ENCODE results near the gene METTL16. TPM values are rescaled to one million over a fixed set of nuclear protein-coding genes. Genes with fewer than 3 reads are reported as not detected.
A peak's percentile ranks its signal among the peaks of the same experiment; 100 is the strongest.

Gene METTL16
- total RNA-seq, 1 donor from 2014 or later: 13.6 TPM

- H3K4me3 ChIP-seq (ENCODE audit: low read length in 3 of 3): peak overlapping the region; percentile 6 to 48 (median 14)
- H3K4me1 ChIP-seq (ENCODE audit: control insufficient read depth in 3 of 3, insufficient read depth in 3 of 3, low read length in 3 of 3): peaks cover 41 to 46% (median 41%) of the 10 kb centered on the region in 3 donors
- no peaks in the 10 kb centered on the region for H3K9me3 ChIP-seq (ENCODE audit: control insufficient read depth in 3 of 3, low read length in 3 of 3)
- H3K9ac ChIP-seq (ENCODE audit: low read depth in 1 of 3, low read length in 3 of 3): peak overlapping the region; percentile 62 to 76 (median 65)
- no peaks in the 10 kb centered on the region for H3K27me3 ChIP-seq (ENCODE audit: control insufficient read depth in 3 of 3, insufficient read depth in 3 of 3, low read length in 3 of 3)
- peaks cover 0 to 4% (median 0%) of the 10 kb centered on the region in 3 donors for H3K36me3 ChIP-seq (ENCODE audit: control insufficient read depth in 3 of 3, insufficient read depth in 3 of 3, low read length in 3 of 3)
- H3K27ac ChIP-seq (ENCODE audit: low read depth, low read length): peak overlapping the region; percentile 86
Measured at GRCh38 chr17:2406903-2407790, 104.5 kb downstream of the METTL16 start.

DNA sequence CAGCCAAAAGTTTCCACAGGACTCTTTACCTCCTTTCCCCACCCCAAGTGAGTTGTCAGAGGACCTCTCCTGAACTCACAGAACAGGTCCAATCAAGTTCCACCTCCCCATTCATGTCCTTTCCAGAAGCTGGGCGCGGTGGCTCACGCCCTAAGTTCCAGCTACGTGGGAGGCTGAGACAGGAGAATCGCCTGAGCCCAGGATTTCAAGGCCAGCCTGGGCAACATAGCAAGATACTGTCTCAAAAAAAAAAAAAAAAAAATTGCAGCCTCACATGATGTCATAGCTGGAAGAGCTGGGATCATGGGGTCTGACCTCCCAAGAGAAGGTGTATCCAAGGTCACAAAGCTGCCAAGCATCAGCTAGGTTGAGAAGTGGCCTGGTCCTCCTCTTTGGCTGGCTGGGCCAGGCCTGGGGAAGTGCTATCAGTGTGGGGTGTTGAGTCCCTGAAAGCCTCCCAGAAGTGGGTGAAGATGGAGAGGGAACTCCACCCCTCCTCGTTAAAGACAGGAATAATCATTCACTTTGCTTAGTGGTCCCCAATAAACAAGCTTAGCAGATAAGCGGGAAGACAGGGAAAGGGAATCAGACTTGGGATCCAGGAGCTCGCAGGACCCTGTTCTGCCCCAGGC, 105.3 kb downstream of the METTL16 start:
- no peaks in the 10 kb centered on the region for H3K27me3 ChIP-seq (ENCODE audit: control insufficient read depth in 3 of 3, insufficient read depth in 3 of 3, low read length in 3 of 3)
- H3K9me3 ChIP-seq (ENCODE audit: control insufficient read depth in 3 of 3, low read length in 3 of 3): no peaks in the 10 kb centered on the region
- H3K9ac ChIP-seq (ENCODE audit: low read depth in 1 of 3, low read length in 3 of 3): peak overlapping the region; percentile 45 to 76 (median 65)
- peak overlapping the region in 1 of 3 donors; percentile 48 for H3K4me3 ChIP-seq (ENCODE audit: low read length in 3 of 3)
- peak overlapping the region; percentile 86 for H3K27ac ChIP-seq (ENCODE audit: low read depth, low read length)
- peaks cover 42 to 49% (median 43%) of the 10 kb centered on the region in 3 donors for H3K4me1 ChIP-seq (ENCODE audit: control insufficient read depth in 3 of 3, insufficient read depth in 3 of 3, low read length in 3 of 3)
- H3K36me3 ChIP-seq (ENCODE audit: control insufficient read depth in 3 of 3, insufficient read depth in 3 of 3, low read length in 3 of 3): peaks cover 0 to 4% (median 0%) of the 10 kb centered on the region in 3 donors

- Histone ChIP-seq H3K36me3 (ENCODE audit: control insufficient read depth in 3 of 3, insufficient read depth in 3 of 3, low read length in 3 of 3) (peaks cover 0 to 2% (median 0%) of the 10 kb centered on the region in 3 donors), H3K4me3 (ENCODE audit: low read length in 3 of 3) (no peak overlapping the region), H3K27ac (ENCODE audit: low read depth, low read length) (peak overlapping the region; percentile 86), H3K27me3 (ENCODE audit: control insufficient read depth in 3 of 3, insufficient read depth in 3 of 3, low read length in 3 of 3) (no peaks in the 10 kb centered on the region), H3K9me3 (ENCODE audit: control insufficient read depth in 3 of 3, low read length in 3 of 3) (no peaks in the 10 kb centered on the region), H3K4me1 (ENCODE audit: control insufficient read depth in 3 of 3, insufficient read depth in 3 of 3, low read length in 3 of 3) (peaks cover 42 to 49% (median 43%) of the 10 kb centered on the region in 3 donors), H3K9ac (ENCODE audit: low read depth in 1 of 3, low read length in 3 of 3) (no peak overlapping the region)
Measured at GRCh38 chr17:2405247-2405926, 106.3 kb downstream of the METTL16 start.

- H3K9ac ChIP-seq (ENCODE audit: low read depth in 1 of 3, low read length in 3 of 3): peak overlapping the region in 1 of 3 donors; percentile 79
- no peaks in the 10 kb centered on the region for H3K27me3 ChIP-seq (ENCODE audit: control insufficient read depth in 3 of 3, insufficient read depth in 3 of 3, low read length in 3 of 3)
- H3K36me3 ChIP-seq (ENCODE audit: control insufficient read depth in 3 of 3, insufficient read depth in 3 of 3, low read length in 3 of 3): peaks cover 0 to 4% (median 0%) of the 10 kb centered on the region in 3 donors
- H3K4me1 ChIP-seq (ENCODE audit: control insufficient read depth in 3 of 3, insufficient read depth in 3 of 3, low read length in 3 of 3): peaks cover 54 to 59% (median 58%) of the 10 kb centered on the region in 3 donors
- no peak overlapping the region for H3K27ac ChIP-seq (ENCODE audit: low read depth, low read length)
- H3K4me3 ChIP-seq (ENCODE audit: low read length in 3 of 3): peak overlapping the region; percentile 65 to 99 (median 73)
- H3K9me3 ChIP-seq (ENCODE audit: control insufficient read depth in 3 of 3, low read length in 3 of 3): no peaks in the 10 kb centered on the region
Measured at GRCh38 chr17:2403044-2403443, 108.6 kb downstream of the METTL16 start.

DNA sequence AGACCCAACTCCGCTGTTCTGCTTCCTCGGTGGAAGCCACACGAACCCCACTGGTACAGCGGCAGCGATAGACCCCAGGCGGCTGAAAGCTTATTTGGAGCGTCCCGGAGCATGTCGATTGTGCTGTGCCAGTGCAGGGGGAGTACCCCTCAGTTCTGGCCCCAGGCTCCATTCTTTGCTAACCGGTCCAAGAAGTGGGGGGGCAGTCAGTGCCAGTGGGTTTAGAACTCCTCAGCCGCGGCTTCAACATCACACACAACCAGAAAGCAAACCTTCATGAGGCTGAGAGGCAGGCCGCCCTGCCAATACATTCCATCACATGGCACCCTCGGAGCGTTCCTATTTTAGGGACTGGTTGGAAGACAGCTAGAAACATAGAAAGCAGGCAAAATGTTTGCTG, 109.1 kb downstream of the METTL16 start:
- H3K9ac ChIP-seq (ENCODE audit: low read depth in 1 of 3, low read length in 3 of 3): peak overlapping the region; percentile 63 to 79 (median 71)
- no peaks in the 10 kb centered on the region for H3K27me3 ChIP-seq (ENCODE audit: control insufficient read depth in 3 of 3, insufficient read depth in 3 of 3, low read length in 3 of 3)
- peaks cover 0 to 4% (median 0%) of the 10 kb centered on the region in 3 donors for H3K36me3 ChIP-seq (ENCODE audit: control insufficient read depth in 3 of 3, insufficient read depth in 3 of 3, low read length in 3 of 3)
- H3K27ac ChIP-seq (ENCODE audit: low read depth, low read length): peak overlapping the region; percentile 73
- peaks cover 58 to 63% (median 61%) of the 10 kb centered on the region in 3 donors for H3K4me1 ChIP-seq (ENCODE audit: control insufficient read depth in 3 of 3, insufficient read depth in 3 of 3, low read length in 3 of 3)
- peak overlapping the region; percentile 65 to 99 (median 73) for H3K4me3 ChIP-seq (ENCODE audit: low read length in 3 of 3)
- H3K9me3 ChIP-seq (ENCODE audit: control insufficient read depth in 3 of 3, low read length in 3 of 3): no peaks in the 10 kb centered on the region

GRCh38 chr17:2401426-2402221, 110.1 kb downstream of the METTL16 start:
- Histone ChIP-seq H3K9me3 (ENCODE audit: control insufficient read depth in 3 of 3, low read length in 3 of 3) (no peaks in the 10 kb centered on the region), H3K4me1 (ENCODE audit: control insufficient read depth in 3 of 3, insufficient read depth in 3 of 3, low read length in 3 of 3) (peaks cover 58 to 62% (median 61%) of the 10 kb centered on the region in 3 donors), H3K27ac (ENCODE audit: low read depth, low read length) (peak overlapping the region; percentile 100), H3K36me3 (ENCODE audit: control insufficient read depth in 3 of 3, insufficient read depth in 3 of 3, low read length in 3 of 3) (peaks cover 0 to 4% (median 0%) of the 10 kb centered on the region in 3 donors), H3K9ac (ENCODE audit: low read depth in 1 of 3, low read length in 3 of 3) (peak overlapping the region; percentile 96 to 99 (median 99)), H3K4me3 (ENCODE audit: low read length in 3 of 3) (peak overlapping the region; percentile 84 to 99 (median 89)), H3K27me3 (ENCODE audit: control insufficient read depth in 3 of 3, insufficient read depth in 3 of 3, low read length in 3 of 3) (no peaks in the 10 kb centered on the region)

GRCh38 chr17:2400877-2401425, 110.7 kb downstream of the METTL16 start, which contains the start of gene MNT:
TSS of gene MNT (minus strand) at chr17:2401060. CDS start at chr17:2400712, 348 bp downstream.
- Histone ChIP-seq H3K36me3 (ENCODE audit: control insufficient read depth in 3 of 3, insufficient read depth in 3 of 3, low read length in 3 of 3) (peaks cover 0 to 4% (median 0%) of the 10 kb centered on the region in 3 donors), H3K27ac (ENCODE audit: low read depth, low read length) (peak within 1 kb of the TSS; percentile 100), H3K4me3 (ENCODE audit: low read length in 3 of 3) (peak within 1 kb of the TSS; percentile 89 to 99 (median 98)), H3K4me1 (ENCODE audit: control insufficient read depth in 3 of 3, insufficient read depth in 3 of 3, low read length in 3 of 3) (peaks cover 58 to 64% (median 62%) of the 10 kb centered on the region in 3 donors), H3K9me3 (ENCODE audit: control insufficient read depth in 3 of 3, low read length in 3 of 3) (no peaks in the 10 kb centered on the region), H3K9ac (ENCODE audit: low read depth in 1 of 3, low read length in 3 of 3) (peak within 1 kb of the TSS; percentile 98 to 99 (median 99)), H3K27me3 (ENCODE audit: control insufficient read depth in 3 of 3, insufficient read depth in 3 of 3, low read length in 3 of 3) (no peaks in the 10 kb centered on the region)

DNA sequence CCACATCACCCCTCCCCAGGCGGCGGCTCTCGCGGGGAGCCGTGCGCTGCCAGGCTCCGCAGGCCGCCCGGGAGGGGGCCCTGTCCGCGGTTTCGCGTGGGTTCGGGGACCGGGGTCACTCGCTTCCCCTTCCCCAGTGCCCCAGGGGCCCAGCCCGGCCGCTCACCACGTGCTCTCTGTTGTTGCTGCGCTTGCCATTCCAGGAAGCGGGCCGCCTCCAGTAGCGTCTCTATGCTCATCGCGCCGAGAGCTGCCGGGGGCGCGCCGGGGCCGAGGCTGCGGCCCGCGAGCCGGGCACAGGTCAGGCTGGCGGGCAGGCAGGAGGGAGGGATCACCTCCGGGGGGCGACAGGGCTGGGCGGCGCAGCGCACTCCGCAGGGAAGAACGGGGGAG, 111.2 kb downstream of the METTL16 start:
- H3K27me3 ChIP-seq (ENCODE audit: control insufficient read depth in 3 of 3, insufficient read depth in 3 of 3, low read length in 3 of 3): no peaks in the 10 kb centered on the region
- H3K36me3 ChIP-seq (ENCODE audit: control insufficient read depth in 3 of 3, insufficient read depth in 3 of 3, low read length in 3 of 3): peaks cover 0 to 4% (median 0%) of the 10 kb centered on the region in 3 donors
- peak overlapping the region; percentile 100 for H3K27ac ChIP-seq (ENCODE audit: low read depth, low read length)
- H3K9me3 ChIP-seq (ENCODE audit: control insufficient read depth in 3 of 3, low read length in 3 of 3): no peaks in the 10 kb centered on the region
- H3K4me1 ChIP-seq (ENCODE audit: control insufficient read depth in 3 of 3, insufficient read depth in 3 of 3, low read length in 3 of 3): peaks cover 62 to 65% (median 64%) of the 10 kb centered on the region in 3 donors
- peak overlapping the region; percentile 80 to 99 (median 98) for H3K4me3 ChIP-seq (ENCODE audit: low read length in 3 of 3)
- peak overlapping the region; percentile 98 to 99 (median 99) for H3K9ac ChIP-seq (ENCODE audit: low read depth in 1 of 3, low read length in 3 of 3)
